Sigmoid colon (tissue), 7 donors: Measurements from ENCODE around the gene EXOC6B. TPM values are rescaled to one million over a fixed set of nuclear protein-coding genes. Genes with fewer than 3 reads are reported as not detected.

Experiments used
- DNase-seq: peaks from one replicate; pipeline ENCODE4 v3.0.0-alpha.2; 2019
- H3K27ac ChIP-seq, 4 donors: fragments of 200-600 bp; sonication (generic); one replicate each; pipeline ENCODE4 v1.5.1; 2016 to 2019; ENCODE audit warnings: mild to moderate bottlenecking in 1 of 4
- H3K27me3 ChIP-seq, 3 donors: fragments of 200-600 bp; sonication (generic); one replicate each; pipeline ENCODE4 v1.5.1; 2019; ENCODE audit warnings: mild to moderate bottlenecking in 1 of 3
- H3K36me3 ChIP-seq, 4 donors: fragments of 200-600 bp; sonication (generic); one replicate each; pipeline ENCODE4 v1.5.1; 2016 to 2019
- H3K4me1 ChIP-seq, 4 donors: fragments of 200-600 bp; sonication (generic); one replicate each; pipeline ENCODE4 v1.5.1; 2017 to 2019
- H3K4me3 ChIP-seq, 4 donors: fragments of 200-600 bp; sonication (generic); one replicate each; pipeline ENCODE4 v1.5.1; 2017 to 2019; ENCODE audit warnings: mild to moderate bottlenecking in 2 of 4, moderate library complexity in 1 of 4
- H3K9me3 ChIP-seq, 4 donors: fragments of 200-600 bp in 3 of 4; sonication (generic) in 3 of 4; one replicate each; pipeline versions ENCODE4 v1.5.1 to v1.6.1; 2013 to 2019
- CTCF ChIP-seq, 4 experiments: fragments of 450-650 bp in 3 of 4; fragments of 200-600 bp in 1 of 4; IDR thresholded peaks; one replicate each; pipeline ENCODE4 v1.5.1; 2016 to 2019; ENCODE audit warnings: antibody characterized with exemption in 4 of 4, mild to moderate bottlenecking in 3 of 4, moderate library complexity in 2 of 4
- EP300 ChIP-seq, 4 donors: sonication (generic); formaldehyde crosslinking; IDR thresholded peaks; one replicate each; pipeline ENCODE4 v1.6.1; 2017; ENCODE audit warnings: antibody characterized with exemption in 4 of 4
- POLR2A ChIP-seq, 2 donors: fragments of 450-650 bp; IDR thresholded peaks; one replicate each; pipeline ENCODE4 v1.6.1; 2016; ENCODE audit warnings: antibody characterized with exemption in 2 of 2, mild to moderate bottlenecking in 2 of 2, moderate library complexity in 2 of 2
- POLR2AphosphoS5 ChIP-seq, 4 donors: sonication (generic); formaldehyde crosslinking; IDR thresholded peaks; one replicate each; pipeline ENCODE4 v1.6.1; 2017; ENCODE audit warnings: antibody characterized with exemption in 4 of 4
- WGBS, 2 donors: extraction: QIAGEN DNeasy Blood & Tissue Kit; methylation state at CpG; one replicate each; pipeline ENCODE4 v1.1.7; 2013; 5-methylcytosine and 5-hydroxymethylcytosine counted together
- intact Hi-C: fragments of 100-400 bp; cut with DNase I; formaldehyde crosslinking; loops from one replicate; pipeline ENCODE4 v1.15.1; 2023
- polyA plus RNA-seq, 3 donors: library from polyadenylated mRNA; stranded (reverse); fragments of 200-250 nt; gene quantifications; one replicate each; pipeline ENCODE4 v1.2.3, GENCODE V29; 2013
- total RNA-seq, 4 donors: library from RNA; depleted of rRNA; stranded (reverse); fragments of >200 nt; gene quantifications; one replicate each; pipeline ENCODE4 v1.1.0, GENCODE V29; 2016
- donor health status: healthy with polysubstance abuse.
- donor health status: Bipolar disorder and iron deficiency.
- donor health status: healthy.

EXOC6B gene
- total and polyA plus RNA-seq, 7 donors, result 5.0 to 46.1 (median 25.3) TPM

- Histone ChIP-seq H3K27ac (no peak overlapping the region), H3K36me3 (no peaks in the 10 kb centered on the region), H3K4me1 (no peaks in the 10 kb centered on the region), H3K4me3 (no peak overlapping the region), H3K27me3 (no peaks in the 10 kb centered on the region), H3K9me3 (no peaks in the 10 kb centered on the region)
- TF ChIP-seq EP300 (IDR thresholded peaks at IDR 0.05) (no peak), CTCF (IDR thresholded peaks at IDR 0.05) (no peak), POLR2AphosphoS5 (IDR thresholded peaks at IDR 0.05) (no peak), POLR2A (IDR thresholded peaks at IDR 0.05) (no peak)
- intact Hi-C loops, result no loop called here
- no peak for DNase-seq
- 86 to 96% methylated on average over 1 of the region's 1 CpG for WGBS, 2 donors
These were observed 196.8 kb downstream of the EXOC6B start for GRCh38 chr2:72629062-72629461.

- Histone ChIP-seq H3K4me1 (no peaks in the 10 kb centered on the region), H3K27ac (no peak overlapping the region), H3K27me3 (no peaks in the 10 kb centered on the region), H3K4me3 (no peak overlapping the region), H3K36me3 (no peaks in the 10 kb centered on the region), H3K9me3 (no peaks in the 10 kb centered on the region)
- DNase-seq, result no peak
- TF ChIP-seq POLR2A (IDR thresholded peaks at IDR 0.05), result no peak
- TF ChIP-seq EP300 (IDR thresholded peaks at IDR 0.05), result no peak
- no peak for TF ChIP-seq CTCF (IDR thresholded peaks at IDR 0.05)
- no peak for TF ChIP-seq POLR2AphosphoS5 (IDR thresholded peaks at IDR 0.05)
- intact Hi-C loops, result no loop called here
- WGBS, 2 donors, result 96 to 98% methylated on average over 1 of the region's 1 CpG
These were observed 198.8 kb downstream of the EXOC6B start for GRCh38 chr2:72627083-72627482.

GRCh38 chr2:72625366-72625765 lies 200.5 kb downstream of the EXOC6B start:
- no peaks in the 10 kb centered on the region for H3K9me3 ChIP-seq
- no peaks in the 10 kb centered on the region for H3K36me3 ChIP-seq
- TF ChIP-seq POLR2A (IDR thresholded peaks at IDR 0.05) (no peak), POLR2AphosphoS5 (IDR thresholded peaks at IDR 0.05) (no peak), CTCF (IDR thresholded peaks at IDR 0.05) (no peak), EP300 (IDR thresholded peaks at IDR 0.05) (no peak)
- no peaks in the 10 kb centered on the region for H3K4me1 ChIP-seq
- H3K27ac ChIP-seq, result no peak overlapping the region
- 44 to 64% methylated on average over 1 of the region's 1 CpG for WGBS, 2 donors
- no peak for DNase-seq
- H3K27me3 ChIP-seq, result no peaks in the 10 kb centered on the region
- intact Hi-C loops, result no loop called here
- H3K4me3 ChIP-seq, result no peak overlapping the region

- no peaks in the 10 kb centered on the region for H3K27me3 ChIP-seq
- H3K36me3 ChIP-seq, result no peaks in the 10 kb centered on the region
- no peak overlapping the region for H3K4me3 ChIP-seq
- TF ChIP-seq EP300 (IDR thresholded peaks at IDR 0.05) (no peak), POLR2A (IDR thresholded peaks at IDR 0.05) (no peak), POLR2AphosphoS5 (IDR thresholded peaks at IDR 0.05) (no peak), CTCF (IDR thresholded peaks at IDR 0.05) (no peak)
- intact Hi-C loops, result no loop called here
- H3K4me1 ChIP-seq, result no peaks in the 10 kb centered on the region
- H3K9me3 ChIP-seq, result no peaks in the 10 kb centered on the region
- no peak overlapping the region for H3K27ac ChIP-seq
- no peak for DNase-seq
These were observed 202.4 kb downstream of the EXOC6B start for GRCh38 chr2:72623481-72623880.

- 90 to 92% methylated on average over 3 of the region's 3 CpGs for WGBS, 2 donors
- Histone ChIP-seq H3K27me3 (no peaks in the 10 kb centered on the region), H3K36me3 (no peaks in the 10 kb centered on the region), H3K9me3 (peaks cover 0 to 5% (median 4%) of the 10 kb centered on the region in 4 donors), H3K27ac (no peak overlapping the region), H3K4me1 (no peaks in the 10 kb centered on the region), H3K4me3 (no peak overlapping the region)
- no peak for DNase-seq
- intact Hi-C loops, result no loop called here
- no peak for TF ChIP-seq EP300 (IDR thresholded peaks at IDR 0.05)
- TF ChIP-seq POLR2A (IDR thresholded peaks at IDR 0.05), result no peak
- TF ChIP-seq CTCF (IDR thresholded peaks at IDR 0.05), result no peak
- TF ChIP-seq POLR2AphosphoS5 (IDR thresholded peaks at IDR 0.05), result no peak
These were observed 206.2 kb downstream of the EXOC6B start for GRCh38 chr2:72619626-72620025.
